ENCODE data around the gene SFXN5.
A peak's percentile ranks its signal among the peaks of the same experiment; 100 is the strongest.

SFXN5 gene

DNA sequence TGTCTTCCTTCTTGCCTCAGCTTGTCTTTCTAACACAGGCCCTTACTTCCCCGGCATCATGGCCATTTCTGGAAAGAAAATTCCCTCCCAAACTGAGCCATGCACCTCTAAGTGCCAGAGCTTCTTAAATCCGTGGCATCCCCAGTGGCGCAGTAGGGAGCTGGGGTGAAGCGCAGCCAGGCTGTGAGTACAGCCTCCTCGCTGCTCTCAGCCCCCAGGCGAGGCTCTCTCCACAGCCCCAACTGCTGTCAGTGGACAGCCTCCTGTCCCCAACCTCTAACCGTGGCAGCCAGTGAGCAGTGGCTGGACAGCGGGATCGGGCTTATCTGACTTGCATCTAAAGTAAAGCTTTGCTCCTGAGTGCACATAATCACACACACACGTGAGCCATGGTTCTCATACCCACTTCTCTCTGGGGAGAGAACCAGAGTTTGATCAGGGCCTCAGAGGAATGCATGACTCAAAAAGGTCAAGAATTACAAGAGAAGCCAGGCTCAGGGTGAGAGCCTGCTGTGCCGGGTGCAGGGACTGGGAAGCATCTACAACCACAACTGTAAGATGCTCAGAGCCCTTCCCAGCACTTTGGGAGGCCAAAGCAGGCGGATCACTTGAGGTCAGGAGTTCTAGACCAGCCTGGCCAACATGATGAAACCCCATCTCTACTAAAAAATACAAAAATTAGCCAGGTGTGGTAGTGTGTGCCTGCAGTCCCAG lies 50.7 kb downstream of the SFXN5 start:
- peak; percentile 56 to 57 for DNase-seq (ENCODE audit: low read depth in 2 of 2)

DNA sequence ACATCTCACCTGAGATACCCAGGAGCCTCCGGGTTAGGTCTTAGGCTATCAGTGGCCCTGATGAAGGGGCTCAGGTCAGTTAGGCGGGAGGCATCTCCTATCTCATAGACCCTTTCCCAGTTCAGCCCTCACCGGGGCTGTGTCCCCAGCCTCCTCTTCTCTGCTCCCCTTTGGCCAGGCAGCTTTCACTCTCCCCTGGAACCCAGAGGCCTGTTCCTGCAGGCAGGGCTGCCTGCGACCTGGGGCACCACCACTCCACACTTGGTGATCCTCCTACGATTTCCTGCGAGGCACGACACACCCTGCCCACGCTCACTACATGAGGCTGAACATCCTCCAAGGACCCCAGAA lies 51.2 kb downstream of the SFXN5 start:
- DNase-seq (ENCODE audit: low read depth in 2 of 2) = no peak

DNA sequence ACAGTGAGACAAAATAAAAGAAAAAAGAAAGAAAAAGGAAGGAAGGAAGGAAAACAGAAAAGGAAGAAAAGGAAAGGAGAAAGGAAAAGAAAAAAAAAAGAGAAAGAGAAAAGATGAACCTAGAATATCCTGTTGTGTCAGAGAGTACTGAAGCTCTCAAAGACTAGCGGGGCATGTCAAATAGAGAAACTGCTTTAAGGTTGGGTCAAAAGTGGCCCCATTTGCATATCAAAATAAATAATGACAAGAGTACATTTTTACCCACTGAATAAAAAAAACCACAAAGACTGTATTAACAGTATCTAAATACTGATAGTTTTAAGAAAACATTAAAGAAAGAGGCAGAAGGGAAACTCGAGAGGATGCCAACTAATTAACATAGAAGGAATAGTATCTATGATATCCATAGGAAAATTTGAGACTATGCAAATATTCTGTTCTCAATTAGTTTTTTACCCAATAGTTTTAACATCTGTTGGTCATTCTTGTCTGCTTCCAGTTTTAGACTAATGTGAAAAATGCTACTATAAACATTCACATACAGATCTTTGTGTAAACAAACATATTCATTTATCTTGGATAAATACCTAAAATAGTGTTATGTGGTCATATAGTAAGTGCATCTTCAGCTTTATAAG lies 53.2 kb downstream of the SFXN5 start:
- peak; percentile 3 to 7 for DNase-seq (ENCODE audit: low read depth in 2 of 2)

- no peak for DNase-seq (ENCODE audit: low read depth in 2 of 2)
Observed at GRCh38 chr2:73013936-73014335, 57.6 kb downstream of the SFXN5 start.

DNA sequence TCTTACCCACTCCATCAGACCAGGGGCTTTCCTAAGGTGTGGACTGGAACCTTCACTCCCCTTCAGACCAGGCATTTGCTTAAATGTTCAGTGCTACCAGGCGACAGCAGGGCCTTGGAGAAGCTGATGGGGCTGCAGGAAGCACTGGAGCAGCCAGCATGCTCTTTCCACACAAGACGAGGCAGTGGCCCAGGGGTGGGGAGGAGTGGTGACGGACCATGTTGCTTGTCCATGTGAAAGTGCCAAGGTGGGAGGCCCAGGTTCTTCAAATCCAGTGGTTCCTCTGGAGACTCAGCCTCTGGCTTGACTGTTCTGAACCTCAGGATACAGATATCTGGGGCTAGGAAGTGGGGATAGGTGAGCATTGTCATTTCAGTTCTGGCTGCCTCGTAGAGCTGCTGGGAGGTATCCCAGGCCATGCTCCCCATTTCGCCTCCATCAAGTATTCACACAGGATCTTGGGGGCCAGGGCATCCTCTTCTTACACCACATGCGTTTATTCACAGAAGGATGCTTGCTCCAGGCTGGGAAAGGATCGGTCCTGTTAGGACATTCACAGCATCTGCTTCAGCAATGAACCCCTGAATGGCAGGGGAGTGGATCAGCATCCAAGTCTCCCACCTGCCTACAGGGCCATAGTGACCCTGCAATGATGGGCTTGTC lies 62.2 kb downstream of the SFXN5 start:
- DNase-seq (ENCODE audit: low read depth in 2 of 2) = no peak

DNA sequence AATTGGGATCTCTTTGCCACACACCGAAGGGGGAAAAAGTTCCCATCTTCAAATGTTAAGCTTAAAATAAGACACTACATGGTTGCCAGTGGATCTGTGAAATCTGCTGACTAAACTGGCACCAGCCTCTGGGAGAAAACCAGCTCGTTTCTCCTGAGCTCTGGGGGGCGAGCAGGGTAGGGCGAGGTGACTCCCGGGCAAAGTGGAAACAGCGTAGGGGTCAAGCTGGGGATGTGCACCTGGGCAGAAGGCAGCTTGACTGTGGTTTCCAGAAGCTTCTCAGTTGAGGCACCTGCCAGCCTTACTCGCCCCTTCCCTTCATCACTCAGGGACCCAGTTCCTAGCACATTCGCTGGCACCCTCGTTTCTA lies 62.8 kb downstream of the SFXN5 start:
- DNase-seq (ENCODE audit: low read depth in 2 of 2) = no peak

DNA sequence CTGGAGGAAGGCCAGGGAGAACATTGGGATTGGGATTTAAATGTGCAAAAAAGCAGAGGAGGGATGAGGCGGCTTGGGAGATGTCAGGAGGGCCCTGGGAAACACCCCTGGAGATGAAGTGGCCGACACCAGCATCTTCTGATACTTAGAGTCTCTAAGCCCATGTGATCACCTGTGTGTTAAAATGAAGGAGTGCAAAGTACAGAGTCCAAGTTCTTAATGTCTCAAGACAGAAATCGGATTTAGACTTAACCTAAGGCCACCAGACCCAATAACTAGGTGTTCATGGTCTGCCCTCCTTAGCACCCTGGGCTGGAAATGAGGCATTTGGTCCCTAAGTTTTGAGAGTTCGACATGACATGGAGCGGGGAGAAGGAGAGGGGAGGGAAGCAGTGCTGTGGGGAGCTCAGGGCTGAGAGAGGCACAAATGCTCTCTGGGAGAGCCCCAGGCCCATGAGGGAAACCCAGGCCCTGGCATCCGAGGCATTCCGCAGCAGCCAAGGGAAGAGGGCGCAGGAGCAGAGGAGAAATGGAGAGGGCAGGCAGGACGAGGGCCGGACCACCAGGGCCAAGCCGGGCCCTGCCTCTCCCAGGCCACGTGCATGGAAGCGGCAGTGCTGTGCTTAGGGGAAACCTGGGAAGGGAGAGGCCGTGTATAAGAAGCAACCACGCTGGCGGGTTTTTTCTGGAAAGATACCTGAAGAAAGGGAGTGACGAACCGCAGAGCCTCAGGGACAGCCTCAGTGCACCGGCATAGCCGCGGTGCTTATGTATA lies 63.3 kb downstream of the SFXN5 start:
- no peak for DNase-seq (ENCODE audit: low read depth in 2 of 2)

DNA sequence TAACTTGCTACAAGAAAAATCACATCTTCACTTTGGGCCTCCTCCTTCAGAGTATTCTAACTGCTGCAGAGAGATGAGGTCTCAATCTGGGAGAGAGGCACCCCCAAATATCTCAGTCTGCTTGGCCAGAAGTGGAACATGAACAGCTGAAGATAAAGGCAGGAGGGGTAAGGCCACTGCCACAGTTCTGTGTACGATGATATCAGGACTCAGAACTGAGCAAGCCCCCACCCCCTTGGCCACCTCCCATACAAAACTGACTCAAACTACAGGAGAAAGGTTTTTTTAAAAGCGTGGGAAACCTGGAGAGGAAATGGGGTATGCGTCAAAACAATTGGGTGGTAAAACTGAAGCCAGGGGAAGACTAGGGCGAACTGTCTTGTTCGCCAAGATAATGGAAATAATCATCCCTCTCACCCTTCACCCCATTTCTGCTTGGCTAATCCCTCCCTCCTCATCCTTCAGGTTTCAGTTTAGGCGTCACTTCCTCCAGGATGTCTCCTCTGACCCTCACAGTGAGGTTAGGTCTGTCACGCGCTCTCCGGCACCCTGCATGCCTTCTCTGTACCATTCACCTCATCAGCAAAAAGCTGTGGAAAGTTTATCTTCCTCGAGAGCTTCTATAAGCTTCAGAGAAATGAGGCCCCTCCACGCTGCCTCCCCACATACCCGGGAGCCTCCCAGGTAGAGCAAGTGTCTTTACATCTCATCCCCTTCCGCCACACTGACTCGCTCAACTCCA lies 64.4 kb downstream of the SFXN5 start:
- no peak for DNase-seq (ENCODE audit: low read depth in 2 of 2)

DNA sequence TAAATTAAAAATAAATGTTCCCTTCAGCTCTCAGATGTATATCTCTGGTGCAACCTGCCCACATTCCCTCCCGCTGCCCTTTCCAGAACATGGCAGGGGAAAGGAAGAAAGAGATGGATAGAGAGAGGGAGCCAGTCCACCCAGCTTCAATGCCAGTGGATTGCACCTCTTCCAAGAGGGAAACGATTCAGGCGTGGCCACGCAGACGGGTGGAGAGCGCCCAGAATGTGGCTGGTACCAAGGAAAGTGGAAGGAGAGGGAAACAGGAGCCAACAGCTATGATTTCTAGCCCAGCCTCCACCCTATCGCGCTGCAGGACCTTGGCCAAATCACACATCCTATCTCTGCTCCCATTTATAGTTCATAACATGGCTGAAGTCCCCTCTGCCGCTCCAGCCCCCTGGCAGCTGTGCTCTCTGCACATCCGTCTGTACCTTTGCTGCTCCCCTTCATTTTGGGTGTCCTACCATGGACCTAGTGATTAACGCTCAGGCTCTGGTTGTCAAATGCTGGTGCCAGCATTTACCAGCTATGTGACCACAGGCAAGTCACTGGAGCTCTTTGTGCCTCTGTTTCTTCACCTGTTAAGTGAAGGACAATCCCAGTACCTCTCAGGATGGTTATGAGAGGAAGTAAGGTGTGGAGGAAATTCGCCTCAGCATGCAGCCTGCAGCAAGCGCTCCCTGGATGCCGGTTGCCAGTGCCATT lies 66.5 kb downstream of the SFXN5 start:
- no peak for DNase-seq (ENCODE audit: low read depth in 2 of 2)

DNA sequence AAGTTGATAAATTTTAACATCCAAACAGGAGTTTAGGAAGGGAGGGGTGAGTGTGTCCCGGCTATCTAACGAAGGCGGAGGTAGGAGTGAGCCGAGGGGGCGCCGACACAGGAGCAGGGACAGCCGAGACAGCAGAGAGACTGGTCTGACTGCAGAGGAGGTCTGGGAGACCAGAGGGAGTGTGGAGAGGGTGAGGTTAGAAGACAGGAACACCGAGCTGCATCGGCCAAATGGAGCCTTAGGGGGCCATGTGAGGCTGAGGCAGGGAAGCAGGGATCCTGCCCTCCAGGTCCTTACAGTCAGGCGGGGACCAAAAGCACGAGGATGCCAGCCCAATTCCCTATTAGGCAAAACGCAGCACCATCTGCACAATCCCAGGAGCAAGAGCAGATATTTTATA lies 67.0 kb downstream of the SFXN5 start:
- no peak for DNase-seq (ENCODE audit: low read depth in 2 of 2)

GRCh38 chr2:73003027-73003426 lies 68.5 kb downstream of the SFXN5 start:
- no peak for DNase-seq (ENCODE audit: low read depth in 2 of 2)

DNA sequence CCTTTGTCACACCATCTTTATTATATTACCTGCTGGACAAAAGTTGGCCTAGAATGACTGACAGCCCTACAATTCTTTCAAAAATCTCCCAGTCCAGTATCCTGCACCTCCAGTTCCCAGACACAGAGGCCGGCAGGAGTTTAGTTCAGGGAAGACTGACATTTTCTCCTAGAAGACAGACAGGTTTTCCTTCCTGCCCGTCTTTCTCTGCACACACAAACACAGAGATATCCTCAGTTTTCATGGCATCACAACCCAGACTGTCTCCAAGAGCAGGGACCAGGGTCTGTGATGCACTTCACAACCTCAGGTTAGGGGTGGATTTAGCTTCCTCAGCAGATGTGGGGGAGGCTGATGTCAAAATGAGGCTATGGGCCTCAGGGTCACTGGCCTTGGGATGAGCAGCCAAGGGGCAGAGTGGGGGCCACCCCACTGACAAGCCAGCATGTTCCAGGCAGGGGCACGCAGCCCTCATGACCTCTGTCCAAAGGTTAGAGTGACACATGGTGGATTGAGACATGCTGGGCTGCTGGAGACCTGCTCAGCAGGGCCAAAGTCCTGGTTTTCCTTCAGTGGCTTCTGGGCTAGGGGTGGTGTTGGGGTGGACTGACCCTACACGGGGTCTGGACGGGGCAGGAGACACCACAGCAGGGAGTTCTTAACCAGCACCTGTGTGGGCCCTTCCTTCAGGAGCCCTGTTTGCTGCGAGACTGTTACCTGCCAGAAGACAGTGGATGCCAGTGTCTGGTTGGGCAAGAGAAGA lies 70.5 kb downstream of the SFXN5 start:
- no peak for DNase-seq (ENCODE audit: low read depth in 2 of 2)

GRCh38 chr2:72999729-73000725 lies 71.5 kb downstream of the SFXN5 start:
- no peak for DNase-seq (ENCODE audit: low read depth in 2 of 2)

- no peak for DNase-seq (ENCODE audit: low read depth in 2 of 2)
Observed at GRCh38 chr2:72998724-72999123, 72.8 kb downstream of the SFXN5 start.

DNA sequence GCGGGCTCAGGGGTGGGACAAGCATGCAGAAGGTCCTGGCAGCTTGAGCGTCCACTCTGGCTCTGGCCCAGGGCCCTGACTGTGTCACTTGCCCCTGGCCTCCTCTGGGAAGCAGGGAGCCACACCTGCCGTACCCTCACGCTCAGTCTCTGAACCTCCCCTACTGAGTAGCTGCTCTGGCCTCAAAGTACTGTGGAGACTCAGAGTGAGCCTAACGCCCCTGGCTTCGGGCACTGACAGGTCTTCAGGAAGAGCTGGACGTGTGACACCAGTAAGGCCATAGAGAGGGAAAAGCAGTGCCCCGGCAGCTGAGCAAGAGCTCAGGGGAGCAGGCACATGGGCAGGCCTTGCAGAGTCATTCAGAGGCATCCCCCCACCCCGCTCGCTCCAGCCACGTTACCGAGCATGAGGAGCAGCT lies 73.3 kb downstream of the SFXN5 start:
- DNase-seq (ENCODE audit: low read depth in 2 of 2) = no peak

GRCh38 chr2:72996117-72996502 lies 75.4 kb downstream of the SFXN5 start:
- no peak for DNase-seq (ENCODE audit: low read depth in 2 of 2)

- no peak for DNase-seq (ENCODE audit: low read depth in 2 of 2)
Observed at GRCh38 chr2:72995430-72996116, 75.9 kb downstream of the SFXN5 start.

DNA sequence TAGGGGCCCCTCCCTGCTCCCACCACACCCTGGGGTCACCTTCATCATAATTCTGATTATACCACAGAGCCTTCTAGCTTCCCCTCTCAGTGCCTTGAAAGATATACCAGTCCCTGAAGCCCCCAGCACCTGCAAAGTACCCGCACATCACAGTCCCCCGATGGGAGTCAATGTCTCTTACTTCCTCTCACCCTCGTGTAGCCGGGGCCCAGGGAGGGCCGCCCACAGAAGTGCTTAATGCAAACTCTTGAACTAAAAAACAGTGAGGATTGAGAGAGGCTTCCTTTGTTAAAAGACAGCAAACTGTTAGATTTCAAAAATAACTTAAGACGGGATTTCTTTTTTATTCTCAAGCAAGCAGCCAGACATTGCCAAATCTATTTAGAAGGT lies 76.5 kb downstream of the SFXN5 start:
- no peak for DNase-seq (ENCODE audit: low read depth in 2 of 2)

Data from fibroblast of skin of left quadriceps (primary cell).